Thyroid gland (tissue), 4 donors: ENCODE measurements around the gene FFAR2. TPM values are rescaled to one million over a fixed set of nuclear protein-coding genes. Genes with fewer than 3 reads are reported as not detected.

Experiments
- DNase-seq, 2 donors: peaks; one replicate each; pipeline ENCODE4 v3.0.0-alpha.2; 2019
- H3K27ac ChIP-seq, 3 donors: fragments of 200-600 bp; sonication (generic); 1 replicate in 2 of 3; 2 replicates in 1 of 3; pipeline ENCODE4 v1.5.1; 2016 to 2019; ENCODE audit warnings: mild to moderate bottlenecking in 1 of 3, moderate library complexity in 1 of 3
- H3K27me3 ChIP-seq: fragments of 200-600 bp; sonication (generic); one replicate; pipeline ENCODE4 v1.5.1; 2019
- H3K36me3 ChIP-seq, 2 donors: fragments of 200-600 bp; sonication (generic); one replicate each; pipeline ENCODE4 v1.5.1; 2016 to 2019
- H3K4me1 ChIP-seq, 2 donors: fragments of 200-600 bp; sonication (generic); one replicate each; pipeline ENCODE4 v1.5.1; 2017 to 2019
- H3K4me3 ChIP-seq, 3 donors: fragments of 200-600 bp; sonication (generic); replicated peaks in 1 of 3; 1 replicate in 2 of 3; 2 replicates in 1 of 3; pipeline ENCODE4 v1.5.1; 2016; ENCODE audit warnings: mild to moderate bottlenecking in 1 of 3
- H3K9me3 ChIP-seq: fragments of 200-600 bp; sonication (generic); one replicate; pipeline ENCODE4 v1.5.1; 2017
- CTCF ChIP-seq, 6 experiments: fragments of 200-600 bp in 3 of 6; fragments of 450-650 bp in 3 of 6; sonication (generic) in 3 of 6; IDR thresholded peaks; one replicate each; pipeline ENCODE4 v1.5.1; 2016 to 2019; ENCODE audit warnings: antibody characterized with exemption in 6 of 6, mild to moderate bottlenecking in 2 of 6, inconsistent platforms in 1 of 6, moderate library complexity in 1 of 6
- POLR2A ChIP-seq, 2 donors: fragments of 450-650 bp; IDR thresholded peaks; one replicate each; pipeline ENCODE4 v1.6.1; 2017; ENCODE audit warnings: antibody characterized with exemption in 2 of 2, mild to moderate bottlenecking in 2 of 2, moderate library complexity in 1 of 2
- WGBS, 2 donors: methylation state at CpG; one replicate each; pipeline ENCODE4 v1.1.5; 2017; 5-methylcytosine and 5-hydroxymethylcytosine counted together
- intact Hi-C: fragments of 100-400 bp; cut with DNase I; formaldehyde crosslinking; loops from one replicate; pipeline ENCODE4 v1.15.1; 2023
- total RNA-seq, 4 donors: library from RNA; depleted of rRNA; stranded (reverse); fragments of >200 nt; gene quantifications; one replicate each; pipeline ENCODE4 v1.2.3, GENCODE V29; 2016

The FFAR2 gene
- total RNA-seq, 4 donors from 2014 or later, result 0.27 TPM; not detected in 3

- Histone ChIP-seq H3K27ac (no peak overlapping the region), H3K36me3 (no peaks in the 10 kb centered on the region), H3K4me3 (no peak overlapping the region), H3K9me3 (no peaks in the 10 kb centered on the region), H3K4me1 (peaks cover 5 to 19% of the 10 kb centered on the region in 2 donors), H3K27me3 (no peaks in the 10 kb centered on the region)
- intact Hi-C loops, result no loop called here
- 84 to 88% methylated on average over 3 of the region's 3 CpGs for WGBS, 2 donors
- no peak for DNase-seq
- TF ChIP-seq CTCF (IDR thresholded peaks at IDR 0.05), result no peak
- TF ChIP-seq POLR2A (IDR thresholded peaks at IDR 0.05), result no peak
Measured at GRCh38 chr19:35486268-35486708, 38.2 kb downstream of the FFAR2 start.

DNA sequence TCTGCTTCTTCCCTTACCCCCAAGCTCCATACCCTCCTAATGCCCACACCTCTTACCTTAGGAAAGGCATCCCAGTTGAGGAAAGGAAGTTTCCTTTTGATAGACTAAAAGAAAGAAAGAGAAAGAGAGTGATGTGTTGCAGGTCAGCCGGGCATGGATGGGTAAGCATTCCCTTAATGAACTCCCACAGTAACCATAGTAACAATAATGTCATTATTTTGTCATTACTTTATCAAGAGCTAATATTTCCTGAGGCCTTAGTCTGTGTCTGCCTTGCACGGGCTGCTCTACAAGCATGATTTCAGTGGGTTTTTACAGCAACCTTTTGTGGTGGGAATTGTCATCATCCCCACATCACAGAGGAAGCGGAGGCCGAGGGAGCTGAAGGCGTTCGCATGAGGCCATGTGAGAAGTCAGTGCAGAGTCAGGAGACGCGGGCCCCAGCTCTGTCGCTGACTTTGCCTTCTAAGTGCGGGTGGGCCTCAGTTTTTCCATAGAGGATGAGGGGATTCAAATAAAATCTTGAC is 39.7 kb downstream of the FFAR2 start:
- Histone ChIP-seq H3K9me3 (no peaks in the 10 kb centered on the region), H3K36me3 (no peaks in the 10 kb centered on the region), H3K4me3 (no peak overlapping the region), H3K27ac (no peak overlapping the region), H3K27me3 (no peaks in the 10 kb centered on the region), H3K4me1 (peaks cover 5 to 19% of the 10 kb centered on the region in 2 donors)
- intact Hi-C loops, result no loop called here
- no peak for DNase-seq
- 93 to 95% methylated on average over 10 of the region's 10 CpGs for WGBS, 2 donors
- TF ChIP-seq CTCF (IDR thresholded peaks at IDR 0.05), result no peak
- no peak for TF ChIP-seq POLR2A (IDR thresholded peaks at IDR 0.05)

DNA sequence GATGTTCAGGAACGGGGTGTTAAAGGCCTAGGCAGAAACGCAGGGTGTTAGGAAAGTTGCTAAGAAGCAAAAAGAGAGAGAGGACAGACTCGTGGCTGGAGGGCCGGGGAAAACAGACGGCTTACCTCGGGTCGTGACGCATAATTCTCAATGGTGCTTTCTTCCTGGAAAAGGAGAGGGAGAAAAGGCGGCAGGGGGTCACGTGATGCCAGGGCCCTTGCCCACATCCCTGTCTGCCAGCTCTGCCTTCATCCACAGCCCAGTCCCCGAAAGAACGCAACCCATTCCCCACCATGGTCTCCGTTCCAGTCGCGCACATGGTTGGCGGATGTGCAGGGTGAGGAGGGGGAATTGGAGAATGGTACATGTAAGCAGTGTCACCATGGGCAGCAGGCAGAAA is 40.6 kb downstream of the FFAR2 start:
- no peak for DNase-seq
- no peaks in the 10 kb centered on the region for H3K36me3 ChIP-seq
- peaks cover 5 to 19% of the 10 kb centered on the region in 2 donors for H3K4me1 ChIP-seq
- no peaks in the 10 kb centered on the region for H3K9me3 ChIP-seq
- H3K27ac ChIP-seq, result no peak overlapping the region
- TF ChIP-seq CTCF (IDR thresholded peaks at IDR 0.05) (no peak), POLR2A (IDR thresholded peaks at IDR 0.05) (no peak)
- WGBS, 2 donors, result 88% methylated on average over 16 of the region's 16 CpGs
- intact Hi-C loops, result no loop called here
- H3K27me3 ChIP-seq, result no peaks in the 10 kb centered on the region
- H3K4me3 ChIP-seq, result no peak overlapping the region

DNA sequence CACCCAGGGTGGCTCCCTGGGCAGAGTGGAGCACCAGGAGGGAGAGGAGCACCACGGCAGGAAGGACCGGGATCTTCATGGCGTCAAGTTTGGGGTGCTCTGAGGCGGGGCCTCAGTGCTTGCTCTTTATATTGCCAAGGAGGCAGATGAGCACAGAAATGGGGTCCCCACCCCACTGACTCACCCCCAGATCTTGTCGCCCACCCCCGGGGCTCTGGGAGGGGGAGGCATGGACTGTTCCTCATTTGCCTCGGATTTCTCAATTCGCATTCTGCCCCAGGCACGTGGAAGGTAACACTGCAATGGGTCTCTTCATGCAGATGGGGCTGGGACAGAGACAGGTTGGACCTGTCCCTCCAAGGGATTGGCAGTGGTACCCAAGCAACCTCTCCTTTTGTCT is 42.3 kb downstream of the FFAR2 start, which contains the start of gene KRTDAP:
KRTDAP (minus strand) TSS at position 101 of the 400 bp plus-strand sequence; CDS start at position 79, 22 bp downstream.
- 85 to 86% methylated on average over 9 of the region's 9 CpGs for WGBS, 2 donors
- TF ChIP-seq CTCF (IDR thresholded peaks at IDR 0.05) (no peak), POLR2A (IDR thresholded peaks at IDR 0.05) (no peak)
- Histone ChIP-seq H3K4me1 (peaks cover 0 to 13% of the 10 kb centered on the region in 2 donors), H3K36me3 (no peaks in the 10 kb centered on the region), H3K4me3 (no peak within 1 kb of the TSS), H3K27ac (no peak within 1 kb of the TSS), H3K27me3 (no peaks in the 10 kb centered on the region), H3K9me3 (no peaks in the 10 kb centered on the region)
- intact Hi-C loops, result loop anchor here (5.0 kb wide), 1 partner anchor 138 kb away; no protein-coding TSS in a partner anchor
- no peak for DNase-seq

GRCh38 chr19:35491836-35492360 is 43.8 kb downstream of the FFAR2 start:
- no peaks in the 10 kb centered on the region for H3K9me3 ChIP-seq
- no peak overlapping the region for H3K4me3 ChIP-seq
- no peaks in the 10 kb centered on the region for H3K36me3 ChIP-seq
- no peaks in the 10 kb centered on the region for H3K27me3 ChIP-seq
- DNase-seq, result no peak
- 72 to 76% methylated on average over 9 of the region's 9 CpGs for WGBS, 2 donors
- TF ChIP-seq POLR2A (IDR thresholded peaks at IDR 0.05) (no peak), CTCF (IDR thresholded peaks at IDR 0.05) (no peak)
- peaks cover 0 to 9% of the 10 kb centered on the region in 2 donors for H3K4me1 ChIP-seq
- no peak overlapping the region for H3K27ac ChIP-seq
- intact Hi-C loops, result loop anchor here (5.0 kb wide), 1 partner anchor 140 kb away; no protein-coding TSS in a partner anchor
